Progenitor cell of endocrine pancreas (in vitro differentiated cells): ENCODE results near the gene DIS3. TPM values are rescaled to one million over a fixed set of nuclear protein-coding genes. Genes with fewer than 3 reads are reported as not detected.
A peak's percentile ranks its signal among the peaks of the same experiment; 100 is the strongest.

Source experiments
- DNase-seq: peaks from one replicate; pipeline ENCODE4 v3.0.0; 2021; ENCODE audit warnings: low spot score; ENCODE audit not compliant: unreplicated experiment
- H3K27ac Mint-ChIP-seq: 2 replicates; pipeline ENCODE4 v1.8.0; 2021; ENCODE audit warnings: mild to moderate bottlenecking, moderate library complexity, mixed read lengths
- H3K27me3 Mint-ChIP-seq: 2 replicates; pipeline ENCODE4 v1.8.0; 2021; ENCODE audit warnings: mixed read lengths
- H3K36me3 Mint-ChIP-seq: 2 replicates; pipeline ENCODE4 v1.8.0; 2022; ENCODE audit warnings: mixed read lengths; ENCODE audit not compliant: insufficient read depth
- H3K4me1 Mint-ChIP-seq: 2 replicates; pipeline ENCODE4 v1.8.0; 2021; ENCODE audit warnings: low read depth, mixed read lengths
- H3K4me3 Mint-ChIP-seq: 2 replicates; pipeline ENCODE4 v1.8.0; 2021; ENCODE audit warnings: low read depth, mild to moderate bottlenecking, moderate library complexity, mixed read lengths
- H3K9me3 Mint-ChIP-seq: 2 replicates; pipeline ENCODE4 v1.8.0; 2021; ENCODE audit warnings: low read depth, mixed read lengths
- CTCF ChIP-seq: fragments of 200-600 bp; sonication (generic); IDR thresholded peaks from one replicate; pipeline ENCODE4 v1.5.0; 2021; ENCODE audit warnings: antibody characterized with exemption, mild to moderate bottlenecking; ENCODE audit not compliant: unreplicated experiment
- long read RNA-seq: library from polyadenylated mRNA; unstranded; transcript quantifications from one replicate; pipeline ENCODE4 v2.0.0, GENCODE V29; 2020
- total RNA-seq: library from RNA; stranded (reverse); gene quantifications from 2 replicates; pipeline ENCODE4 v1.2.1, GENCODE V29; 2021

Gene DIS3, protein sequence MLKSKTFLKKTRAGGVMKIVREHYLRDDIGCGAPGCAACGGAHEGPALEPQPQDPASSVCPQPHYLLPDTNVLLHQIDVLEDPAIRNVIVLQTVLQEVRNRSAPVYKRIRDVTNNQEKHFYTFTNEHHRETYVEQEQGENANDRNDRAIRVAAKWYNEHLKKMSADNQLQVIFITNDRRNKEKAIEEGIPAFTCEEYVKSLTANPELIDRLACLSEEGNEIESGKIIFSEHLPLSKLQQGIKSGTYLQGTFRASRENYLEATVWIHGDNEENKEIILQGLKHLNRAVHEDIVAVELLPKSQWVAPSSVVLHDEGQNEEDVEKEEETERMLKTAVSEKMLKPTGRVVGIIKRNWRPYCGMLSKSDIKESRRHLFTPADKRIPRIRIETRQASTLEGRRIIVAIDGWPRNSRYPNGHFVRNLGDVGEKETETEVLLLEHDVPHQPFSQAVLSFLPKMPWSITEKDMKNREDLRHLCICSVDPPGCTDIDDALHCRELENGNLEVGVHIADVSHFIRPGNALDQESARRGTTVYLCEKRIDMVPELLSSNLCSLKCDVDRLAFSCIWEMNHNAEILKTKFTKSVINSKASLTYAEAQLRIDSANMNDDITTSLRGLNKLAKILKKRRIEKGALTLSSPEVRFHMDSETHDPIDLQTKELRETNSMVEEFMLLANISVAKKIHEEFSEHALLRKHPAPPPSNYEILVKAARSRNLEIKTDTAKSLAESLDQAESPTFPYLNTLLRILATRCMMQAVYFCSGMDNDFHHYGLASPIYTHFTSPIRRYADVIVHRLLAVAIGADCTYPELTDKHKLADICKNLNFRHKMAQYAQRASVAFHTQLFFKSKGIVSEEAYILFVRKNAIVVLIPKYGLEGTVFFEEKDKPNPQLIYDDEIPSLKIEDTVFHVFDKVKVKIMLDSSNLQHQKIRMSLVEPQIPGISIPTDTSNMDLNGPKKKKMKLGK
- total RNA-seq, result 29.0 and 29.7 TPM in 2 replicates
- long read RNA-seq, full-length matches to known transcripts, result 68 of 96 reads
- long read RNA-seq, partial matches to known transcripts, result 19 of 96 reads
- long read RNA-seq, other reads (novel, unspliced or antisense), result 9 of 96 reads

DNA sequence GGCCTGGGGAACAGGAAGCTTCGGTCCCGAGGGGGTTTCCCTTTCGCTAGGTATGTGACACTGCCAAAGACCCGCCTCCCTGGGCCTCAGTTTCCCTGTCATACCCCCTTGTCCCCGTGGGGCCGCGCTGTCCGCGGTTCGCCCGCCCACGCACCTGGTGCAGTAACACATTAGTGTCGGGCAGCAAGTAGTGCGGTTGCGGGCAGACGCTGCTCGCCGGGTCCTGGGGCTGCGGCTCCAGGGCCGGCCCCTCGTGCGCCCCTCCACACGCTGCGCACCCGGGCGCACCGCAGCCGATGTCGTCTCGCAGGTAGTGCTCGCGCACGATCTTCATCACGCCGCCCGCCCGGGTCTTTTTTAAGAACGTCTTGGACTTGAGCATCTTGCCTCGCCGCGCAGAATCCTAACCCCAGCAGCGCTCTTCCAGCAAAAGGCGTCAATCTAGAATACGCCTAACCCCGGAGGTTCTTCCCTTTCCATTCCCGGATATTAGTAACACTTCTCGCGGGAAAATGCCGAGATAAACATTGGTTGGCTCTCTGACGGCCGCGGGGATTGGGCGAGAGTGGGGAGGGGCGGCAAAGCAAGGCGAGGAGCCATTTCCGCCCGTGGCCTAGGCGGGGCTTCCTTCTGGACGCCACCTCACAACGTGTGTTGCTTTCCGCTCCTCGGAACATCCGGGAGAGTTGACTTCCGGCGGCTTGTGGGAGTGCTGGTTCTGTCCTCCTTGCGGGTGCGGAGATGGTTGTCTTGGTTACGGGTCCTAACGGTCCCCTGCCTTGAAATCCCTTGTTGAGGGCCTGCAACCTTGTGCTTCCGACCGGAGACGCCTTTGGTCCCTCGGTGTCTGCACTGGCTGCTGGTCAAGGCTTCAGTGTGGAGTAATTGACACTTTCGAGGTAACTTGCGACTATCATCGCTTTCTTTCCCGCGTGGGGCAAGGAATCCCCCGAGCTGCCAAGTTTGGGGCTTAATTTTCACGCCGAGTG lies at the start of gene DIS3, which contains the start of gene PIBF1:
Gene DIS3, minus strand, starts transcription at position 450 of the 989 bp plus-strand sequence. Its CDS starts 68 bp downstream, at position 382.
Gene PIBF1, plus strand, starts transcription at position 683 of the 989 bp plus-strand sequence. CDS start 1,337 bp downstream, outside the sequence.
- peak within 1 kb of the TSS; percentile 99 for H3K27ac Mint-ChIP-seq
- peaks cover 15% of the 10 kb centered on the region for H3K36me3 Mint-ChIP-seq
- H3K4me1 Mint-ChIP-seq, result peaks cover 24% of the 10 kb centered on the region
- no peaks in the 10 kb centered on the region for H3K9me3 Mint-ChIP-seq
- peak; percentile 93 for DNase-seq
- H3K4me3 Mint-ChIP-seq, result peak within 1 kb of the TSS; percentile 95
- peak; percentile 25 for TF ChIP-seq CTCF
- no peaks in the 10 kb centered on the region for H3K27me3 Mint-ChIP-seq

DNA sequence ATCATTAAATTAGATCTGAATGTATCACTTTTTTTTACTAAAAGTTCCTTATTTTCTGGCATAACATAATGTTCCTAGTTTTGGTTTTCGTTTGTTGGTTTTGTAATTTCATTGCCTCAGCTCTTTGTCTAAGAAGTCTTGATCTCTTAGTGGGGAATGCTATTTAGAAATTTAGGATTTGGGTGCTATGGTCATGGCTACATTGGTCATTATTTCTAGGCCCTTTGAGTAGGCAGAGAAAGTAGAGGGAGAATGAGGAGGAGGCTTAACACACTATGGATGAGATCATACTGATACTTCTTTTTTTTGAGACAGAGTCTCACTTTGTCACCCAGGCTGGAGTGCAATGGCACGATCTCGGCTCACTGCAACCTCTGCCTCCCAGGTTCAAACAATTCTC lies 42.0 kb upstream of the DIS3 start:
- Mint-ChIP-seq H3K27me3 (no peaks in the 10 kb centered on the region), H3K27ac (no peak overlapping the region), H3K9me3 (no peaks in the 10 kb centered on the region), H3K4me1 (peaks cover 2% of the 10 kb centered on the region), H3K4me3 (no peak overlapping the region), H3K36me3 (peaks cover 24% of the 10 kb centered on the region)
- TF ChIP-seq CTCF, result no peak
- DNase-seq, result no peak

DNA sequence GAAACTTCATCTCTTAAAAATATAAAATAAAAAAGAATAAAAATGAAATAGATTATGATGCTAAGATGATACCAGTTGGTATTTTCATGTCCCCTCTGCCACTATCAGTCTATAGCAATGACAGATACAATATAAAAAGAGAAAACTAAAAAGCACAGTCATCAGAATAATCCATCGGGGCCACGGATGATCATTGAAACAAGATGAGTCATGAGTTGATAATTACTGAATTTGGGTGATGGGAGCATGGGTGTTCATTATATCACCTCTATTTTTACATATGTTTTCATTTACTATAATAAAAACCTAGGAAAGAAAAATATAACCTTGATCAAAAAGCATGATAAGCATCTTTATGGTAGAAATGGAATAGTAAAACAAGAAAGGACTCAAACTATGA lies 41.4 kb upstream of the DIS3 start:
- no peak overlapping the region for H3K4me3 Mint-ChIP-seq
- peaks cover 24% of the 10 kb centered on the region for H3K36me3 Mint-ChIP-seq
- H3K9me3 Mint-ChIP-seq, result no peaks in the 10 kb centered on the region
- no peak for DNase-seq
- no peak overlapping the region for H3K27ac Mint-ChIP-seq
- no peak for TF ChIP-seq CTCF
- H3K4me1 Mint-ChIP-seq, result peaks cover 5% of the 10 kb centered on the region
- no peaks in the 10 kb centered on the region for H3K27me3 Mint-ChIP-seq

DNA sequence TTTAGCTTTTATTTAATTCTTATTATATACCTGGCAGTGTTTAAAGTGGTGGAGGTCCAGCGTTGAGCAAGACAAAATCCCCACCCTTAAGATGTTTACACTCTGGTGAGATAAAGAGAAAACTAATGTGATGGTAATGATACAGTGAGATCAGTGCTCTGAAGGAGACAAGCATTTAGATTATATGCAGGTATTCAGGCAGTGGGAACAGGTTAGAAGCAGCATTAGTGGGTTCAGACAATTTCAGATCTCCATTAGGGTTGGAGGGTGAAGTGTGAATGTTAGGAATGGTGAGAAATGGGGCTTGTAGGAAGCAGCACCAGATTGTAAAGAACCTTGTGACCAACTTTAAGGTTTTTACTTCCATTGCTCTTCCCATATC lies 39.2 kb upstream of the DIS3 start:
- Mint-ChIP-seq H3K4me3 (no peak overlapping the region), H3K9me3 (no peaks in the 10 kb centered on the region), H3K36me3 (peaks cover 13% of the 10 kb centered on the region), H3K27me3 (no peaks in the 10 kb centered on the region), H3K27ac (peak overlapping the region; percentile 68), H3K4me1 (peaks cover 6% of the 10 kb centered on the region)
- no peak for DNase-seq
- no peak for TF ChIP-seq CTCF
